ENCODE data around the gene NDUFA7.
"Not testable (repeated sequence)": the region's sequence is repeated elsewhere in the genome, so short reads cannot be mapped to it uniquely, and the experiment has no call there.

The NDUFA7 gene

DNA sequence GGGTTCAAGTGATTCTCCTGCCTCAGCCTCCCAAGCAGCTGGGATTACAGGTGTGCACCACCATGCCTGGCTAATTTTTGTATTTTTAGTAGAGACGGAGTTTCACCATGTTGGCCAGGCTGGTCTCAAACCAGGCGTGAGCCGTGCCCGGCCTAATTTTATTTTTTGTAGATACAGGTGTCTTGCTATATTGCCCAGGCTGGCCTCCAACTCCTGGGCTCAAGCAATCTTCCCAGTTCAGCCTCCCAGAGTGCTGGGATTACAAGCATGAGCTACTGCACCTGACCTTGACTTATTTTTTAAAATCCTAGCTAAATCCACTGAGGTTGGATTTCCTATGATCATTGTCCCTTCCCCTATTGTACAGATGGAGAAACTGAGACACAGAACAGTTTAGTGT, 20.3 kb upstream of the NDUFA7 start:
- DNase-seq: not testable (repeated sequence)

DNA sequence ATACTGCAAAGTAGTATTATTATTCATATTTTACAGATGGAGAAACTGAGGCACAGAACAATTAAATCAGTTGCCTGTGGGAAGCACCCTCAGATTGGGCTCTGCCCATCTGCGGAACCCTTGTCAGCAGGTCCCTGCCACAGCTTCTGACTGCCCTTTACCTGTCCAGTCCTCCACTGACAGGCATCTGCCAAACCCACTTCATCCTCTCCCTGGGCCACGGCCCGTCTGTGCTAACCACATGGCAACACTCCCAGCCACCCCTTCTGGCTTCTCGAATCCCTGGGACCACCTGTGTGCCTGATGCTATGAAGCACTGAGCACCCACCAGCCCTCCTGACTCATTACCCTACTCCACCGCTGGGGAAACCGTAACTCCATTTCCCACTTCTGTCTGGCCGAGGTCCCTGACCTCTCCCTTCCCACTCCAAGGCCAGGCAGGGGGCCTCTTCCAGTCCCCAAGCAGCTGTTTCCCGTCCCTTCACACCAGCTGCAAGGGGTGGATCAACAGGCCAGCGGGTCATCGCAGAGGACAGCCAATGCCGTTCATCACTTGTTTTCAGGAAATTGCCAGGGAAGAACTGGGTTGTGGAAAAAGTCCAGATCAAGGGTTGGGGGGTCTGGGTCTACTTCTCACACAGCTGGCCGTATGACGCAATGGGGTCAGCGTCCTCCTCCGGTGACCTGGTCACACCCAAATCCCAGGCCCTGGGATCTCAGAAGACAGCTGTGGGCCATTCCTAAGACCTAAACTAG, 19.3 kb upstream of the NDUFA7 start:
- DNase-seq: no peak

DNA sequence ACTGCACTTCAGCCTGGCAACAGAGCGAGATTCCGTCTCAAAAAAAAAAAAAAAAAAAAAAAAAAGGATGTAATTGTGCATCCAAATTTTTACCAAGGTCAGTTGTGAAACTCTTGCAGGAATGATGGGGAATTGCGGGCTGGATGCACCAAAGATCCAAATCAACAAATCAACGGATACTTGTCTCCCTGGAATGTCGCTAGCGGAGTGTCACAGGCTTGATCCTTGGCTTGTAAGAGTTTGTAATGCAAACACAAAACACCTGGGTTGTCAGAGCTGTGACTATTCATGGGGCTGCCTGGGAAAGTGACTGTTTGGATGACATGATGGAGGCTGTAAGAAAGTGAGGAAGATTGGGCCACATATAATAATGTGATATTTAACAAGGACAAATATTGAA, 17.7 kb upstream of the NDUFA7 start:
- no peak for DNase-seq

DNA sequence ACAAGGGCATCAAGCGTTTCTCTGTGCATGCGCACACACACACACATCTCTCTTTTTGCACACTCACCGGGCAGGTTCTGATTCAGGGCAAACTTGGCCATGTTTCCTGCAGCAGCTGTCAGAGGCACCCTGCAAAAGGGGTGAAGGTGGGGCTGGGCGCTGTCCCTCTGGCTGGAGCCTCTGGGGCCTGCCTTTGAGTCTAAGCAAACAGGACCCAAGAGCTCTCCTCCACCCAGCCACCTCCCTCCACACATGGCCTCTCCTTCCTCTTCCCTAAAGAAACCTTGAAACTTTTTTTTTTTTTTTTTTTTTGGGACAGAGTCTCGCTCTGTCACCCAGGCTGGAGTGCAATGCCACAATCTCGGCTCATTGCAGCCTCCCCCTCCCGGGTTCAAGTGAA, 16.6 kb upstream of the NDUFA7 start:
- DNase-seq: no peak

DNA sequence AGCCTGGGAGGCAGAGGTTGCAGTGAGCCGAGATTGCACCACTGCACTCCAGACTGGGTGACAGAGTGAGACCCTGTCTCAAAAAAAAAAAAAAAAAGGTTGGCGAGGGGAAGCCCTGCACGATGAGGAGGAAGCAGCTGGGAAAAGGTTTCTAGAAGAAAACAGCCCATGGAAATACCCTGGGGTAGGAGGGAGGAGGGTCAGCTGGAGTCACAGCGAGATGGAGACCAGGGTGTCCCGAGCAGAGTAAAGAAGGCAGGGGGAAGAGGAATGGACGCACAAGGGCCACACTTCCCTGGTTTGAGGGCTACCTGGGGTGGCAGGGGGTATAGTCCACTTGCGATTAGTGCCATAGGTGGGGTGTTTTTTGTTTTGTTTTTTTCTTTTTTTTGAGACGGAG, 15.5 kb upstream of the NDUFA7 start:
- DNase-seq: no peak

DNA sequence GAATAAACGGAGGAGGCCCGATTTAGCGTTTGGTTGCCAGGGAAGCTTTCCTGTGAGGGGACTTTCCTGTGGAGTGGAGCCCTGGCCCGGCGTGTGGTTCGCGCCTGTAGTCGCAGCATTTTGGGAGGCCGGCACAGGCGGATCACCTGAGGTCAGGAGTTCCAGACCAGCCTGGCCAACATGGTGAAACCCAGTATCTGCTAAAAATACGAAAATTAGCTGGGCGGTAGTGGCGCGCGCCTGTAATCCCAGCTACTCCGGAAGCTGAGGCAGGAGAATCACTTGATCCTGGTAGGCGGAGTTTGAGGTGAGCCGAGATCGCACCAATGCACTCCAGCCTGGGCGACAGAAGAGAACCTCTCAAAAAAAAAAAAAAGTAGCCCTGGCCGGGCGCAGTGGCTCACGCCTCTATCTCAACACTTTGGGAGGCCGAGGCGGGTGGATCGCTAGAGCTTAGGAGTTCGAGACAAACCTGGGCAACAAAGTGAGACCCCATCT, 14.9 kb upstream of the NDUFA7 start:
- no peak for DNase-seq

DNA sequence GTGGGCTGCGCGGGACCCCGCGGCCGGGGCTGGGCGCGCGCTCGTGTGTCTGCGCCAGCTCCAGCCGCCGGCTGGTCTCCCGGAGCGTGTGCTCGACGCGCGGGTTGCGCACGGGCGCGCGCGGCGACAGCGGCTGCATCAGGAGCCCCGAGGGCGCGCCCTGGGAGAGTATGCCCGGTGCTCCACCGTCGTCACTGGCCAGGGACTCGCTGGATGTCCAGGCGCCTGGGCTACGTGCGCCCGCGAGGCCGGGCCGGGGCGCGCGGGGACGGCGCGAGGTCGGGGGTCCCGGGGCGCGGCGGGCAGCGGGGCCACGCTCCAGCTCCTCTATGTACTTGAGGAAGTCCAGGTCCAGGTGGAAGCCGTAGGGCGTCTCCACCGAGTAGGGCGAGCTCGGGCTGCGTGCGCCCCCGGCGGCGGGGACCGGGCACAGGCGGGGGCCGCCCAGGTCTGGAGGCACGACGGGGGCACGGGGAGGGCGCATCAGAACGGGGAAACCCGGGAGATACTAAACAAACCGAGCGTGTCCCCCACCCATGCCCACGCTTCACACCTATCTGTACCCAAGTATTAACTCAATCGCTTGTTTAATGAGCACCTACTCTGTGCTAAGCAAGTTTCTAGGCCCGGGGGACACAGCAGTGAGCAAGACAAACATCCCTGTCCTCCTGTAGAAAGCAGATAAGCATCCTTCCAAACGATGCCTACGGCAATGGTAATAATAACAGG, 14.3 kb upstream of the NDUFA7 start:
- no peak for DNase-seq

DNA sequence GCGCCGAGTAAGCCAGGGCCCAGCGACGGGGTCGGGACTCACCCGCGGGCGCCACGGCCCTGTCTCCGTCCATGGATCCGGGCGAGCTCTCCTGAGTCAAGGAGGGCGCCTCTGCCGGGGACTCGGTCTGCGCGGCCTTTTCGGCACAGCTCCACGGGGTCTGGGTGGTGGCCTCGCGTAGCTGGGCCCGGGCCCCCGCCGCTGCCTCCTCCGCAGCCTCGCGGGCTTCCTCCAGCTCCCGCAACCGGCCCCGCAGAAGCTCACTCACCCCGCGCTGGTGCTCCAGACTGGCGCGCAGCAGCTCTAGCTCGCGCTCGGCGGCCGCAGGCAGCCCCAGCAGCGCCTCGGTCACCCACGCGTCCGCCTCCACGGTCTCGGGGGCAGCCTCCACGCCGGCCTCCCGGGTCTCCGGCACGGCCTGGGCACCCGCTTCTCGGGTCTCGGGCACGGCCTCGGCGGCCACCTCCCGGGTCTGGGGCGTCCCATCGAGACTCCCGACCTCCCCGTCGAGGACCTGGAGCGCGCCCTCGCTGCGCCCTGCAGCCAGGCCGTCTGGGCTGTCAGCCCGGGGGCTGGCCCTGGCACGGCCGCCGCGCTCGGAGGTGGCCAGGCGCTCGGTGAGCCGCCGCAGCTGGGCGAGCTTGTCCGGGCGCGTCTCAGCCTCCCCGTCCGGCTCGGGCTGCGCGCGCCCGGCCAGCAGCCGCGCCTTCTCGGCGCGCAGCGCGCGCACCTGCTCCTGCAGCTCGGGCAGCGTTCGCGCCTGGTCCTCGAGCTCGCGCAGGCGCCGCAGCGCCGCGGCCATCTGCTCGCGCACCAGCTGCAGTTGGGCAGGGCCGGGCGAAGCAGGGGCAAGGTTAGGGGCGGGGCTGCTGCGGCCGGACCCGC, 13.5 kb upstream of the NDUFA7 start:
- DNase-seq: no peak

DNA sequence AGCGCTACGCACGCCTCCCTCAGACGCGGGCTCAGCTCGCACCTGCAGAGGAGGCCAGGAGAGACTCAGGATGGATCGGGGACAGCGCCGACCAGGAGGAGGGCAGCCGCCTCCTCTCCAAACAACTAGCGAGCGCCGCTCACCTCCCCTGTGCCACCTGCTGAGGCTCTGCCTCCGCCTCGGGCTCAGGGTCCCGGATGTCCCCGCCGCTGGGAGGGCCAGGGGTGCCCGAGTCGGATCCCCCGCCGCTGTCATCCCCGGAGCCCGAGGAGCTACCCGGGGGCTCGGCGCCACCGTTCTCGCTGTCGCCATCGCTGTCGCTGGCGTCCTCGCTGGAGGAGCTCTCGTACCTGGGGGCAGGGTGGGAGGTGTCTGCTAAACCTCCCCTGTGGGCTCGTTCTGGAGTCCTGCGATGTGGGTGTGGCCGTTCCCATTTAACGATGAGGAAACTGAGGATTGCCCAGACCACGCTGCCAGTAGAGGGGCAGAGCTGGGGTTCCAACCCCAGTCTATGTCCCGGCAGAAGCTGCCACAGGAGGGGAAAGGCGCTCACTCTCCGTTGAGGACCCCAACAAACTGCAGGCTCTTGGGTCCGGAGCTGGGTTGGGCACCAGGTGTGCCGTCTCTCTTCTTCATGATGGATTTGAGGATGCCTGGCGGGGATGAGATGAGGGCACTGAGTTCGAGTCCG, 12.7 kb upstream of the NDUFA7 start:
- no peak for DNase-seq

DNA sequence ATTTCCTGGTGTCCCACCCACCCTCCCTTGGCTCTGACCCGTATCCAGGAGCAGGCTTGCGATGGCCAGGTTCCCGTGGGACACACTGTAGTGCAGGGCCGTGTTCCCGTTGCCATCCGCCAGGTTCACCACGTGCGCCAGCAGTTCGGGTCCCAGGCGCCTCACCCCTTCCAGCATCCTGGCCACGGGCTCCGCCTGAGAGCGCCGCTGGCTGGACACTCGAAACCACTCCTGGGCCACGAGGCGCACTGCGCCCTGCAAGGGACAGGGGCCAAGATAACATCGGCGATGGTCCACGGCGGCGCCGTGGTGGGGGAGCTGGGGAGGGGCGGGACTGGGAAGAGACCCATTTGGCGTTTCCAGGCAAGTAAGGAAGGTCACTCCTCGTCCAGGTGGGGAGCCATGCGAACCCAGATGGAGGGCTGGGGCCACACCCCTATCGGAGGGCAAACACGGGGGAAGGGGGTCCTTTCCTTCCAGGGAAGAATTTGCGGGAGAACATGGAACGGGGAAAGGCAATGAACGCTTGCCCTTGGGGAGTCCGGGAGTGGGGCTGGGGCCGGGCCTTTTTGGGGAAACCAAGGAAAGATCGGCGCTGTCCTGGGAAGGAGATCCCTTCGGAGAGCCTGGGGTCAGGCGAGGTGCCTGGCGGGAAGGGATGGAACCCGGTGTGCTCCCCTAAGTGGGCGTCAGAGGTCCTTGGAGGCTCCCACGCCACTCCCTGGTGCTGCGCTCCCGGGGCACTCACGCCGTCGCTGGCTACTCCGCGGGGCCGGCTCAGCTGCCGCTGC, 12.0 kb upstream of the NDUFA7 start:
- DNase-seq: no peak

DNA sequence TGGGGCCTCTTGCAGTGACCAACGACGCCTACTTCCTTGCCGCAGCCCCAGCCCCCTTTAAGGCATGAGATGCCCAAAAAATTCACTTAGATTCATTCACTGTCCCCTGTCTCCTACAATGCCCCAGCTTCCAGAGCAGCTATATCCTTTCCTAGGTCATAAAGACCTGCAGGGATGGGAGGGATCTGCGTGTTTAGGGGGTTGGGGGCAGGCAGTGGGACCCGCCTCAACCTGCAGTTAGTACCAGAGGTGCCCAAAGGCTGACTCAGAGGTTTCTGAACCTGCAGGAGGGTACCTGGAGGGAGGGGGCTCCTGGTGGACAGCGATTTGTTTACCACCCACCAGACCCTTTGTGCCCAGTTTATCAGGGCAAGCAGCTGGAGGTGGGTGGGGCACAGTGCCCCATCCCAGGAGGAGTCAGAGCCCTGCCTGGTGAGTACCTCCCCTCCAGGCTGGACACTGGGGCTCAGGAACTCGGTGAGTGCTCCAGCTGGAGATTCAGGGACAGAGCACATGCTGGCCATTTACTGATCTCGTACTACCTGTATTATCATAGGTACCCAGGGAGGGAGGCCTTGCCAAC, 10.2 kb upstream of the NDUFA7 start:
- DNase-seq: no peak

DNA sequence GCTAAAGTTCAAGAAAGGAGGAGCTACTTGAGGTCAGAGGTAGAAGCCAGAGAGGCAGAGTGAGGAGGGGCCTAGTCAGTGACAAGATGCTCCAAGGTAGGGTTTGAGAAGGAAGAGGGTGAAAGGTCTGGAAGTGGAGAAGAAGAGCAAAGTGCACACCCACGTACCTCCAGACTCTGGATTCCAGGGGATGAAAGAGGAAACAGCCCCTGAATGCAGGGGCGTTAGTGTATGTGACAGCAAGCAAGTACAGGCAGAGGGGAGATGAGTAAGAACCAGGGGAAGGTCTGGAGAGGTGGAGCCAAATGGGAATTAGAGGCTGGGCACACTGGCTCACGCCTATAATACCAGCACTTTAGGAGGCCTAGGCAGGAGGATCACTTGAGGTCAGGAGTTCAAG, 8.8 kb upstream of the NDUFA7 start:
- DNase-seq: no peak

DNA sequence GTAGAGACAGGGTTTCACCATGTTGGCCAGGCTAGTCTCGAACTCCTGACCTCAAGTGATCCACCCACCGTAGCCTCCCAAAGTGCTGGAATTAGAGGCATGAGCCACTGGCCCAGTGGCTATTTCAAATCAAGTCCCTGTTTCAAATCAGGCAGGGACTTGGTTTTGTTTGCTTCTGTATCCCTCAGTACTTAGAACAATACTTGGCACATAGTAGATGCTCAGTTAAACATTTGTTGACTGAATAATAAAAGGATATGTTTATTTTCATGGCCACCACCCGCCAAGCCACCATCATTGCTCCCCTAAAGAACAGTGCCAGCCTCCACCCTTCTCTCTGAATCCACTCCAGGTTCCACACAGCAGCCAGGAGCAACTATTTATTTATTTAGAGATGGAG, 4.3 kb upstream of the NDUFA7 start:
- DNase-seq: no peak

DNA sequence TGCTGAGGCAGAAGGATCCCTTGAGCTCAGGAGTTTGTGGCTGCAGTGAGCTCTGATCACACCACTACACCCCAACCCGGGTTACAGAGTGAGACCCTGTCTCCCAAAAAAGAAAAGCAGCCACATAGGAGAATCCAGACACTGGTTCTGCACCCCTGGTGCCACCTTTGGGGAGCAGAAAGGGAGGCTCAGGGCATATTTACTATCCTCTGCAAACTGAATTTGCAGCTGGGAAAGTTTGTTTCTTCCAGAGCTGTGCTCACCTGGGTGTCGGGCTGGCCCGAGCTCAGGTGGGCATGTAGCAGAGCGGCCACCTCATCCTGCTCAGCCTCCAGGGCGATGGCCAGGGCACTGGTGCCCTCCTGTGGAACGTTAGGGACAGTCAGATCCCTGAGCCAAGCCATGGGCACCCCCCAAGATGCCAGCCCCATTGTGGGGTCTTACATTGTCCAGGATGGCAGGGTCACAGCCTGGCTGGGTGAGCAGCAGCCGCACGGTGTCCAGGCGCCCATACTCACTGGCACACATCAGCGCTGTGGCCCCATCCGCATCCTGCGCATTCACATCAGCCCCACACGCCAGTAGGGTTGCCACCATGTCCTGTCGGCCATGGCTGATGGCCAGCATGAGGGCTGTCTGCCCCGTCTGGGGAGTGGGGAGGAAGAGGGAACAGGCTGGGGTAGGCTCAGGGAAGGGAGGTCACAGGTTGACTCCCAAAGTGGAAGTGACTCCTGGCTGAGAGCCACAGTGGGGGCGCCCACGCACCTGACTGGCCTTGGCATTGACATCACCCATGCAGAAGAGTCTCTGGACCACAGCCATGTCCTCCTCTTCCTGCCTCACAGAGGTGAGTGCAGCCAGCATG, 3.2 kb upstream of the NDUFA7 start:
- no peak for DNase-seq

DNA sequence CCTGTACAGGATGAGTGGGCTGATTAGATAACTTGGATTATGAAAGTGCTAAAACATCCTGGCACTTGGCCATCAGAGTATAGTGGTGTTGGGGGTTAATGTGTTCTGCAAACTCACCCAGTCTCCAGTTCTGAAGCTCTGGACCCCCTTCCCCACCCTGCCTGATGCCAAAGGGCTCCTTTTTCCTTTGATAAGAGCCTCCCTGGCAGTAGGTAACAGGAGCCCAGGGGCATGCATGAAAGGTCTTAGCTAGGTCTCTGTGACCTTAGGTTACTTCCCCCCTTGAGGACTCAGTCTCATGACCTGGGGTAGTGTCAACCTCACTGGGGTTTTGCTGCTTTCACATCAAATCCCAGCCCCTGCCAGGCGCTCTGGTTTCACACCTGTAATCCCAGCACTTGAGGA, 2.6 kb upstream of the NDUFA7 start:
- DNase-seq: no peak

DNA sequence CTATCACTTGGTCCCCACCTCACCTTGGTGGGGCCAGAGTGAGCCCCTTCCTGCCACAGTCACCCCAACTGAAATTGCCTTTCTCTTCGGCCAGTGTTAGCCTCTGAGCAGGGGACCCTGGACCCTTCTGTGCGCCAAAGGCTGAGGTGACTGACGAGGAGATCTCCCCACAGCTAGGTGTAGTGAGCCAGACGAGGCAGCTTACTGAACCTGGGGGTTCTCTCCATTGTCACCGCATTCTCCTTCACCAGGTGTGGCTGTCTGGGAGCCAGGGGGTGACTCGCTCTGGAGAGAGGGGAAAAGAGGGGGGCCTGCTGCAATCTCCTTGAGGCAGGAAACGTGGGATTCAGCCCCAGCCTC, 1.4 kb upstream of the NDUFA7 start:
- DNase-seq: no peak

DNA sequence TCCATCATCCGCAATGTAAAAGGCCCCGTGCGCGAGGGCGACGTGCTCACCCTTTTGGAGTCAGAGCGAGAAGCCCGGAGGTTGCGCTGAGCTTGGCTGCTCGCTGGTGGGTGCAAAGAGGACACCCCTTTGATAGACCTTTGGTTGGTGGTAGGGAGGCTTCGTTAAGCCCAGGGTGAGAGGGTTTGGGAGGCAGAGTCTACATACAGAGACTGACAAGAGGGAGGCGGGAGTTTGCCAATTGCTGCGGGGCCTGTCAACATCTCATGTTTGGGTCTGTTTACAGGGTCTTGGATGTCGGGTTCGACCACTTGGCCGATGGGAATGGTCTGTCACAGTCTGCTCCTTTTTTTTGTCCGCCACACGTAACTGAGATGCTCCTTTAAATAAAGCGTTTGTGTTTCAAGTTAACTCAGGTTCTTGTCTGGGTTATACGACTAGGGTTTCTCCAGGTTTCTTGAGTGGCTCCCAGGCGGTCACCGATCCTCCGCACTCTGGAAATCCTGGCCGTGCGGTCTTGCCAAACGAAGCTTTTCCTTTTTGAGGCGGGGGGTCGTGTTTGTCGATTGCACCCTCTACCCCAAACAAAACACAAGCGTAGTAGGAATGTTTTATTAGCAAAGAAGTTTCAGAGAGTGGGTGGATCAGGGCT, 937 bp upstream of the NDUFA7 start:
- DNase-seq: no peak

DNA sequence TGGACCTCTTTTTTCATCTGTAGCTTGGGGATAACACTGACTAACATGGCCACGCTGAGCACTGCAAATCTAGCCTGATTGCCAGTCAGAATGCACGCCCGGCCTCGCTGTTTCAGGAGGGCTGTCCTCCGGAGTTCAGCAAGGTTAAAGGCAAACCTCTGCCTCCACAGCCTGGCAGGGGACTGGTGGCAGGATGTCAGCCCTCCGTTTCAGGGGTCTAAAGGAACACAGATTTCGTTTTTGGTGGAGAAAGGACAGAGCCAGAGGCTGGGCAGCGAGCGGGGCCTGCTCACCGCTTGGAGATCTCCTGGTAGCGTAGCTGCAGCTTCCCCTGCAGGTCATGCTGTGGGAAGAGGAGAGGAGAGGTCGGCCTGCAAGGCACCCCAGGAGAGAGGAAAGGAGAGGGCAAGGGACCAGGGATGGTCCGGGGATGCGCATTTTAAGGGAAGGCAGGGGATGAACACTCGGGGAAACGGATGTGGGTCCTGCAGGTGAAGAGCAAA, 560 bp downstream of the NDUFA7 start:
- DNase-seq: no peak

DNA sequence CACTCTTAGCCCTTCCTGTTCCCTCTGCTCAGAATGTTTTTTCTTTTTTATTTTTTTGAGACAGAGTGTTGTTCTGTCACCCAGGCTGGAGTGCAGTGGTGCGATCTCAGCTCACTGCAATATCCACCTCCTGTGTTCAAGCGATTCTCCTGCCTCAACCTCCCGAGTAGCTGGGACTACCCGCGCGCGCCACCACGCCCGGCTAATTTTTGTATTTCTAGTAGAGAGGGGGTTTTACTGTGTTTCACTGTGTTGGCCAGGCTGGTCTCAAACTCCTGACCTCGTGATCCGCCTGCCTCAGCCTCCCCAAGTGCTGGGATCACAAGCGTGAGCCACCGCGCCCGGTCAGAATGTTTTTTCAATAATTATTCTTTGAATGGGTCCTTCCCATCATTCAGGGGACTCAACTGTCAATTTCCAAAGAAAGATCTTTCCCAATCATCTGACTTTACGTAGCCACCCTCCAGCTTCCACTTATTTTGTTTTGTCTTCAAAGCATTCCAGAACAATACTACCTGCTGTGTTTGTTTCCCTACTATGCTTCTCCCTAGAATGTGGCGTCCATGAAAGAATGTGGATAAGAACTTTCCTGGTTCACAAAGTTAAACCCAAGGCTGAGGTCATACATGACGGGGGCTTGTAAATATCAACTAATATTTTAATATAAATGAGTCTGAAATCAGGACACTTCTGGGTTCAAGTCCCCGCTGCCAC, 1.2 kb downstream of the NDUFA7 start:
- DNase-seq: no peak
